Inferior parietal cortex (tissue), 1 donor: ENCODE measurements around the gene STAP2.

ENCODE experiments used
- DNase-seq: peaks from one replicate; pipeline ENCODE4 v3.0.0-alpha.2; 2016; ENCODE audit errors: extremely low spot score

The STAP2 gene

GRCh38 chr19:4327252-4327876 is 11.3 kb downstream of the STAP2 start:
- peak; percentile 27 for DNase-seq

DNA sequence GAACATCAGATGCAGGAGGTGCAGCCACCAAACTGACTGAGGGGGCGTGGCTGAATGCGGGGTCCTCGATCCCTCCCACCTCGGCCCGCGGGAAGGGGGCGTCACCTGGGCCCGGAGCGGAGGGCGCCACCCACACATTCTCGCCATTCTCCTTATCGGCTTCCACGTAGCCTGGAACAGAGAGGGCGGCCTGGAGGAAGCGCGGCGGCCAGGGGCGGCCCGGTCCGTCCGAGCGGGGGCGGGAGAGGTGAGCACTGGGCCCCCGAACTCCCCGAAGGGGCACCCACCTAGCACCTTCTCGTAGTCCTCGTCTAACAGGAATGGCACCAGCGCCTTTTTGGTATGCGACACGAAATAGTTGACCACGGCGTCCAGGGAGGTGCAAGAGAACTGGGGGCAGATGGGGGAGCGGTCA is 11.8 kb downstream of the STAP2 start:
- DNase-seq, result no peak

- no peak for DNase-seq
Measured at GRCh38 chr19:4326215-4326836, 12.3 kb downstream of the STAP2 start.

- DNase-seq, result no peak
Measured at GRCh38 chr19:4324228-4324627, 14.4 kb downstream of the STAP2 start.

- DNase-seq, result no peak
Measured at GRCh38 chr19:4323692-4324091, 14.9 kb downstream of the STAP2 start.

DNA sequence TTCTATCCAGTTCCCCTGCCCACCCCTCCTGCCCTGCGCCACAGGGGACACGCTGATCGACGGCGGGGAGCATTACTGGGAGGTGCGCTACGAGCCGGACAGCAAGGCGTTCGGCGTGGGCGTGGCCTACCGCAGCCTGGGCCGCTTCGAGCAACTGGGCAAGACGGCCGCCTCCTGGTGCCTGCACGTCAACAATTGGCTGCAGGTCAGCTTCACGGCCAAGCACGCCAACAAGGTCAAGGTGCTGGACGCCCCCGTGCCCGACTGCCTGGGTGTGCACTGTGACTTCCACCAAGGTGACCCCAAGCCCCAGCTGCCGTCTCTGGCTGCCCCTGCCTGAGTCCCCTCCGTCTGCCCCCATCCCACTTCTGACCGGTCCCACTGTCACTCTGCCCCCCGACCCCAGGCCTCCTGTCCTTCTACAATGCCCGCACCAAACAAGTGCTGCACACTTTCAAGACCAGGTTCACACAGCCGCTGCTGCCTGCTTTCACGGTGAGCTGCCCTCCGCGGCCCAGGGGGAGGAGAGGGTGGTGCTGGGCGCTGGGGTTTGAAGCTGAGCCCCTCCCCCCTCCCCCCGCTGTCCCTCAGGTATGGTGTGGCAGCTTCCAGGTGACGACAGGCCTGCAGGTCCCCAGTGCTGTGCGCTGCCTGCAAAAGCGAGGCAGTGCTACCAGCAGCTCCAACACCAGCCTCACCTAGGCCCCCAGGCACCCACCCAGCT is 15.5 kb downstream of the STAP2 start:
- DNase-seq, result no peak

GRCh38 chr19:4320419-4320818 is 18.2 kb downstream of the STAP2 start:
- DNase-seq, result no peak

- no peak for DNase-seq
Measured at GRCh38 chr19:4319067-4319718, 19.4 kb downstream of the STAP2 start.

GRCh38 chr19:4318460-4318859 is 20.2 kb downstream of the STAP2 start:
- DNase-seq, result no peak

DNA sequence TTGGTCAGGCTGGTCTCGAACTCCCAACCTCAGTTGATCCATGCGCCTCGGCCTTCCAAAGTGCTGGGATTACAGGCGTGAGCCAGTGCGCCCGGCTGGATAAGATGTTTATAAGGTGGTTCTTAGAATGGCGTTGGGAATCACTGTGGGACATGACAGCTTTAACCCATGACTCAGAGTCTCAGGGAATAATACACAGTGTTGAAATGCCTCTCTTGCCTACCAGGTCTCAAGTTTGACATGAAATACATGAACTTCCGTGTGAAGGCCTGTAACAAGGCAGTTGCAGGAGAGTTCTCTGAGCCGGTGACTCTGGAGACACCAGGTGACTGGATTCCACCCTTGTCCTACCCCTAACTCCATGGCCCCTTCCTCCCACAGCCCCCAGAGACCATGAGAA is 21.7 kb downstream of the STAP2 start:
- DNase-seq, result no peak

DNA sequence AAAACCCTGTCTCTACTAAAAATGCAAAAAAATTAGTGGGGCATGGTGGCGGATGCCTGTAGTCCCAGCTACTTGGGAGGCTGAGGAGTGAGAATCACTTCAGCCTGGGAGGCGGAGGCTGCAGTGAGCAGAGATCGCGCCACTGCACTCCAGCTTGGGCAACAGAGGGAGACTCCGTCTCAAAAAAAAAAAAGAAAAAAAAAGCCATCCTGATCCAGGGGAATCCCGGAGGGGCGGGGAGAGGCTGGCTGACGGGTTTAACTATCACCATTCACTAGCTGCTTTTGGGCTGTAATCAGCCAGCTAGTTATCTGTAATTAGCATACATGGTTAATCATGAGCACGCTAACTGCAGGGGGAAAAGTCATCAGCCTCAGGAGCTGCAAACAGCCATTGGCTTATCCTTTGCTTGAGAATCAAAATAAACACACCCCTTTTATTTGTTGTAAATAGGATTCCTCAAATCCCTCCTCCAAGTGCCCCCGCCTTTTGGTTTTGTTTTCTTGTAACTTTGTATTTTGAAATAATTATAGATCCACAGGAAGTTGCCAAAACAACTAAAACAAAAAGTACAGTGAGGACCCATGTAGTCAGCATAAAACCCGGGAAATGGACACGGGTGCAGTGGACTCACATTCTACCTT is 24.7 kb downstream of the STAP2 start:
- DNase-seq, result no peak

- DNase-seq, result peak; percentile 7
Measured at GRCh38 chr19:4310247-4311121, 28.1 kb downstream of the STAP2 start.

GRCh38 chr19:4305659-4306058 is 33.0 kb downstream of the STAP2 start:
- DNase-seq, result no peak

DNA sequence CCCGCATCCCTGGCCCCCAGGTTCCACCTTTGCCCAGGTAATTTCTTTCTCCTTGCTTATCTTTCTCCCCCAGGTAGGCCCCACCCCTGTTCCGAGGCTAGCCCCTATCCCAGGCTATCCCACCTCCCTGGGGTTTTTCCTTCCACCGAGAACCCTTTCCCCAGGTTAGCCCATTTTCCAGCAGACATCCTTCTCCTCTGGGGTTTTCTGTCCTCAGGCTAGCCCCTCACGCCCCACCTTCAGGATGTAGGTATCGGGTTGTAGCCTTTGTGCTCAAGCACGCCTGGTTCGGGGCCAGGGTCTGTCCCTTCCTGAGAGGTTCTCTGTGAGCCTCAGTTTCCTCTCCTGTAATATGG is 33.4 kb downstream of the STAP2 start:
- DNase-seq, result no peak

GRCh38 chr19:4304538-4305256 is 33.9 kb downstream of the STAP2 start, which contains the start of gene FSD1:
Gene FSD1, plus strand, starts transcription at chr19:4304598. Its CDS starts 149 bp downstream, at chr19:4304747.
- peak; percentile 51 for DNase-seq

GRCh38 chr19:4303819-4304537 is 34.6 kb downstream of the STAP2 start:
- no peak for DNase-seq

DNA sequence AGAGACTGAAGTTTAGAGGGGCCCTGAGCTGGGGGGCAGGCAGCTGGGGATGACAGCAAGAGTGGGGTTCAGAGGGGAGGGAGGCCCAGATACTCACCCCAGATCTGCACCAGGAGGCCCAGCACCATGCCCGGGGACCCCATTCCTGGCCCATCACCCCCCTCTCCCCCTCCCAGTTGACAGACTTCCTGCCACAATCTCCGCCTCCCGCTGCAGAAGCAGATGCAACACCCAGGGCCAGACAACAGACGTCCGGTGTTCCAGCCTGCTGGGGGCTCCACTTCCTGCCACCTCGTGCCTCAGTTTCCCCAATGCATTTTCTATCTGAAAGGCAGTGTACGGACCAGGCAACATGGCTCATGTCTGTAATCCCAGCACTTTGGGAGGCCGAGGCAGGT is 36.4 kb downstream of the STAP2 start, which contains the start of gene TMIGD2:
Gene TMIGD2 (minus strand): TSS at position 147 of the 398 bp plus-strand sequence. CDS start 4 bp downstream, at position 143.
- DNase-seq, result no peak

GRCh38 chr19:4301590-4302242 is 36.9 kb downstream of the STAP2 start:
- no peak for DNase-seq

DNA sequence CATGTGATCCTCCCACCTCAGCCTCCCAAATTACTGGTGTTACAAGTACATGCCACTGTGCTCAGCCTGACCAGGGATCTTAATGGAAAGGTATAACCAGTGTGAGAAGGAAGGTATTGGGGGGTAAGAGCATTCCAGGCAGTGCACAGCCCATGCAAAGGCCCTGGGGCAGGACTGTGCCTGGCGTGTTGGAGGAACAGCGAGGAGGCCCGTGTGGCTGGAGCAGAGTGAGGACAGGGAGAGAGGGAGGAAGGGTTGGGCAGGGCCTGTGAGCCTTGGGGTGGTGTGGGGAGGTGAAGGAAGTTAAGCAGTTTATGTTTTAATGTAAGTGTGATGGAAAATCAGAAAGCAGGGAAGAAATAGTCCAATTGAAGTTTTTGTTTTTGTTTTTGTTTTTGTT is 38.0 kb downstream of the STAP2 start:
- no peak for DNase-seq
